HepG2 (cell line): Measurements from ENCODE around the gene IQCE. TPM values are rescaled to one million over a fixed set of nuclear protein-coding genes. Genes with fewer than 3 reads are reported as not detected.

ENCODE experiments used
- ARID2 ChIP-seq: sonication (generic); formaldehyde crosslinking; IDR thresholded peaks from 2 replicates; pipeline ENCODE4 v1.8.1; 2022; ENCODE audit warnings: mild to moderate bottlenecking, missing genetic modification reagents, borderline replicate concordance
- ARID4A ChIP-seq: sonication (generic); formaldehyde crosslinking; IDR thresholded peaks from 2 replicates; pipeline ENCODE4 v1.5.0; 2020; ENCODE audit warnings: mild to moderate bottlenecking, missing genetic modification reagents, borderline replicate concordance
- DNMT1 ChIP-seq: sonication (generic); formaldehyde crosslinking; IDR thresholded peaks from 2 replicates; pipeline ENCODE4 v1.5.1; 2020; ENCODE audit warnings: mild to moderate bottlenecking, missing genetic modification reagents
- FOXO4 ChIP-seq: sonication (generic); formaldehyde crosslinking; conservative IDR thresholded peaks from 2 replicates; pipeline ENCODE4 v1.8.1; 2023; ENCODE audit warnings: missing genetic modification reagents
- PCBP2 ChIP-seq: fragments of 200-400 bp; formaldehyde crosslinking; optimal IDR thresholded peaks from 2 replicates; pipeline ENCODE3; 2018; ENCODE audit warnings: low read length, low read depth; ENCODE audit not compliant: poor library complexity, severe bottlenecking
- REL ChIP-seq: sonication (generic); formaldehyde crosslinking; conservative IDR thresholded peaks from 2 replicates; pipeline ENCODE4 v1.8.0; 2022; ENCODE audit warnings: mild to moderate bottlenecking, missing genetic modification reagents, moderate library complexity
- TBX2 ChIP-seq: sonication (generic); formaldehyde crosslinking; IDR thresholded peaks from 2 replicates; pipeline ENCODE4 v1.5.0; 2020; ENCODE audit warnings: missing genetic modification reagents, mild to moderate bottlenecking, borderline replicate concordance
- TERF1 ChIP-seq: sonication (generic); formaldehyde crosslinking; IDR thresholded peaks from 2 replicates; pipeline ENCODE4 v1.8.0; 2022; ENCODE audit warnings: mild to moderate bottlenecking, missing genetic modification reagents, moderate library complexity
- THAP7 ChIP-seq: sonication (generic); formaldehyde crosslinking; IDR thresholded peaks from 2 replicates; pipeline ENCODE4 v1.8.1; 2023; ENCODE audit warnings: mild to moderate bottlenecking, missing genetic modification reagents
- USF2 ChIP-seq, 2 experiments: sonication (generic) in 1 of 2; formaldehyde crosslinking in 1 of 2; IDR thresholded peaks; 2 replicates each; pipeline versions ENCODE4 v1.5.1 to v1.6.1; 2011 to 2020; ENCODE audit warnings: borderline replicate concordance in 1 of 2, low read depth in 1 of 2, low read length in 1 of 2, mild to moderate bottlenecking in 1 of 2, missing genetic modification reagents in 1 of 2, moderate library complexity in 1 of 2
- ZNF280D ChIP-seq: sonication (generic); formaldehyde crosslinking; IDR thresholded peaks from 2 replicates; pipeline ENCODE4 v1.5.1; 2020; ENCODE audit warnings: mild to moderate bottlenecking, missing genetic modification reagents
- ZNF550 ChIP-seq: sonication (generic); formaldehyde crosslinking; IDR thresholded peaks from 2 replicates; pipeline ENCODE4 v1.4.0; 2020; ENCODE audit warnings: mild to moderate bottlenecking, missing genetic modification reagents, borderline replicate concordance
- polyA plus RNA-seq, 8 experiments: library from polyadenylated mRNA; depleted of rRNA in 3 of 8; stranded (reverse) in 7 of 8; unstranded in 1 of 8; fragments of >200 nt; fragmentation: Illumina TruSeq in 4 of 8; extraction: Trizol in 4 of 8; gene quantifications; 2 replicates each; pipeline versions ENCODE4 v1.2.1 to v1.2.3, GENCODE V29; 2011 to 2016; ENCODE audit warnings: low read depth in 4 of 8, missing spikeins in 1 of 8, mixed read lengths in 1 of 8; ENCODE audit not compliant: insufficient read depth in 1 of 8
- total RNA-seq, 5 experiments: library from RNA; depleted of rRNA; stranded (reverse); fragments of >200 nt; fragmentation: Illumina TruSeq; extraction: Trizol; gene quantifications; 2 replicates each; pipeline ENCODE4 v1.2.3, GENCODE V29; 2016; ENCODE audit warnings: low read depth in 1 of 5

The IQCE gene
- total and polyA plus RNA-seq, 2 of the 13 experiments (the other 11 are each of a cell fraction or from before 2014, with no cell fraction given), result 1.5 to 2.5 TPM

- TF ChIP-seq ARID4A (CRISPR knock-in tag) (peak; percentile 79), ARID2 (CRISPR knock-in tag) (no peak), TBX2 (CRISPR knock-in tag) (no peak), FOXO4 (no peak), ZNF550 (CRISPR knock-in tag) (no peak), DNMT1 (0 out of 2 replicates have a peak, but pooled peaks have one; percentile 25), TERF1 (no peak), PCBP2 (no peak), THAP7 (no peak), ZNF280D (CRISPR knock-in tag) (0 out of 2 replicates have a peak, but pooled peaks have one; percentile 31), REL (CRISPR knock-in tag) (0 out of 2 replicates have a peak, but pooled peaks have one; percentile 66), USF2 (IDR thresholded peaks at IDR 0.05; ENCODE audit: low read depth, low read length) (no peak), USF2 (CRISPR knock-in tag; IDR thresholded peaks at IDR 0.05; ENCODE audit: borderline replicate concordance) (no peak)
These were observed 3.4 kb upstream of the IQCE start, which contains the start of gene BRAT1 (continued) for GRCh38 chr7:2555121-2556052.
